ENCODE data around the gene PCDHB10.
"Not testable (repeated sequence)": the region's sequence is repeated elsewhere in the genome, so short reads cannot be mapped to it uniquely, and the experiment has no call there.

Gene PCDHB10

GRCh38 chr5:141188682-141189081 lies 3.5 kb upstream of the PCDHB10 start:
- not testable (repeated sequence) for DNase-seq

- not testable (repeated sequence) for DNase-seq
Measured at GRCh38 chr5:141189131-141189530, 3.0 kb upstream of the PCDHB10 start.

- not testable (repeated sequence) for DNase-seq
Measured at GRCh38 chr5:141194332-141194731, 2.2 kb downstream of the PCDHB10 start.

- no peak for DNase-seq
Measured at GRCh38 chr5:141196363-141196762, 4.2 kb downstream of the PCDHB10 start.

- peak; percentile 19 for DNase-seq
Measured at GRCh38 chr5:141199359-141200235, 7.4 kb downstream of the PCDHB10 start, which contains the start of gene PCDHB11. PCDHB11 (plus strand) TSS chr5:141199627; CDS start chr5:141199775, 148 bp downstream.

- not testable (repeated sequence) for DNase-seq
Measured at GRCh38 chr5:141201126-141201525, 9.0 kb downstream of the PCDHB10 start.

GRCh38 chr5:141201646-141202045 lies 9.5 kb downstream of the PCDHB10 start:
- DNase-seq, result not testable (repeated sequence)

- no peak for DNase-seq
Measured at GRCh38 chr5:141208478-141208877, 16.3 kb downstream of the PCDHB10 start, which contains the start of gene PCDHB12. PCDHB12 (plus strand) TSS chr5:141208719; CDS start chr5:141208908, 189 bp downstream.

GRCh38 chr5:141210281-141210680 lies 18.1 kb downstream of the PCDHB10 start:
- not testable (repeated sequence) for DNase-seq

GRCh38 chr5:141210849-141211248 lies 18.7 kb downstream of the PCDHB10 start:
- not testable (repeated sequence) for DNase-seq

- peak; percentile 15 for DNase-seq
Measured at GRCh38 chr5:141213656-141214339, 21.6 kb downstream of the PCDHB10 start, which contains the start of gene PCDHB13. PCDHB13 (plus strand) TSS chr5:141213919; CDS start chr5:141214124, 205 bp downstream.

GRCh38 chr5:141214583-141214982 lies 22.4 kb downstream of the PCDHB10 start:
- DNase-seq, result not testable (repeated sequence)

GRCh38 chr5:141215504-141215903 lies 23.4 kb downstream of the PCDHB10 start:
- DNase-seq, result not testable (repeated sequence)

- not testable (repeated sequence) for DNase-seq
Measured at GRCh38 chr5:141216035-141216434, 23.9 kb downstream of the PCDHB10 start.

- peak; percentile 33 for DNase-seq
Measured at GRCh38 chr5:141223112-141223783, 31.1 kb downstream of the PCDHB10 start, which contains the start of gene PCDHB14. PCDHB14 (plus strand) TSS chr5:141223343; CDS start chr5:141223506, 163 bp downstream.

GRCh38 chr5:141224844-141225243 lies 32.7 kb downstream of the PCDHB10 start:
- not testable (repeated sequence) for DNase-seq

GRCh38 chr5:141225421-141225820 lies 33.3 kb downstream of the PCDHB10 start:
- not testable (repeated sequence) for DNase-seq

- DNase-seq, result no peak
Measured at GRCh38 chr5:141234109-141234667, 42.0 kb downstream of the PCDHB10 start.

- not testable (repeated sequence) for DNase-seq
Measured at GRCh38 chr5:141235922-141236321, 43.8 kb downstream of the PCDHB10 start.

GRCh38 chr5:141236516-141237313 lies 44.6 kb downstream of the PCDHB10 start:
- DNase-seq, result no peak

GRCh38 chr5:141241496-141241895 lies 49.3 kb downstream of the PCDHB10 start:
- DNase-seq, result no peak

Data from RPMI8226 (cell line).